OCI-LY7 (cell line): ENCODE results near the gene SEMA3F. TPM values are rescaled to one million over a fixed set of nuclear protein-coding genes. Genes with fewer than 3 reads are reported as not detected.

ENCODE experiments used
- BruUV-seq: library from RNA; stranded (reverse); fragments of 400-500 nt; replicated peaks from 2 replicates; lab custom pipeline; 2021; lab: Mats Ljungman, UMichigan
- CTCF ChIA-PET: fragments of 300-600 bp; sonication (Branson Sonifier 250); formaldehyde crosslinking; loops from one replicate; lab custom pipeline; 2022; ENCODE audit warnings: antibody characterized with exemption; ENCODE audit not compliant: unreplicated experiment; lab: Charles Lee
- POLR2A ChIA-PET: fragments of 300-600 bp; sonication (Branson Sonifier 250); formaldehyde crosslinking; loops from one replicate; lab custom pipeline; 2022; ENCODE audit warnings: antibody characterized with exemption; lab: Charles Lee
- DNase-seq: peaks from one replicate; pipeline ENCODE4 v3.0.0-alpha.2; 2015; ENCODE audit warnings: low spot score
- H2AFZ ChIP-seq: fragments of 200-600 bp; sonication (generic), shearing (Covaris generic); 2 replicates; pipeline ENCODE4 v1.6.1; 2014; ENCODE audit warnings: mild to moderate bottlenecking, antibody characterized with exemption, low read length, moderate library complexity
- H3K27ac ChIP-seq: fragments of 200-600 bp; sonication (generic); 2 replicates; pipeline ENCODE4 v1.5.1; 2014; ENCODE audit warnings: mixed run types, low read depth, mild to moderate bottlenecking, moderate library complexity, low read length, inconsistent platforms; ENCODE audit not compliant: poor library complexity, severe bottlenecking
- H3K36me3 ChIP-seq: fragments of 200-600 bp; sonication (generic); 2 replicates; pipeline ENCODE4 v1.6.1; 2014; ENCODE audit warnings: mild to moderate bottlenecking, antibody characterized with exemption, low read length, moderate library complexity, mixed read lengths; ENCODE audit not compliant: insufficient read depth
- H3K4me1 ChIP-seq: fragments of 200-600 bp; sonication (generic); 2 replicates; pipeline ENCODE4 v1.5.1; 2014; ENCODE audit warnings: mild to moderate bottlenecking, low read length; ENCODE audit not compliant: insufficient read depth, poor library complexity, severe bottlenecking
- H3K4me2 ChIP-seq: fragments of 200-600 bp; sonication (generic); 2 replicates; pipeline ENCODE4 v1.6.1; 2014; ENCODE audit warnings: mild to moderate bottlenecking, low read length
- H3K4me3 ChIP-seq: fragments of 200-600 bp; sonication (generic); 2 replicates; pipeline ENCODE4 v1.5.1; 2014; ENCODE audit warnings: mild to moderate bottlenecking, low read depth, low read length; ENCODE audit not compliant: poor library complexity, severe bottlenecking
- H3K79me2 ChIP-seq: fragments of 200-600 bp; sonication (generic); 2 replicates; pipeline ENCODE4 v1.6.1; 2016; ENCODE audit warnings: low read depth, mild to moderate bottlenecking, low read length, moderate library complexity, mixed read lengths; ENCODE audit not compliant: insufficient read depth
- H3K9me2 ChIP-seq: fragments of 200-600 bp; sonication (generic); 2 replicates; pipeline ENCODE4 v1.6.1; 2016; ENCODE audit warnings: mild to moderate bottlenecking, low read length, mixed read lengths; ENCODE audit not compliant: insufficient read depth
- H3K9me3 ChIP-seq: fragments of 200-600 bp; sonication (generic); 2 replicates; pipeline ENCODE4 v1.6.1; 2014; ENCODE audit warnings: mild to moderate bottlenecking, mixed run types, low read length, mixed read lengths
- H4K20me1 ChIP-seq: fragments of 200-600 bp; sonication (generic); 2 replicates; pipeline ENCODE4 v1.6.1; 2014; ENCODE audit warnings: mild to moderate bottlenecking, antibody characterized with exemption, low read length, moderate library complexity, mixed read lengths; ENCODE audit not compliant: insufficient read depth
- EZH2phosphoT487 ChIP-seq: fragments of 200-600 bp; sonication (generic); IDR thresholded peaks from 2 replicates; pipeline ENCODE4 v1.6.1; 2018; ENCODE audit warnings: low read depth, borderline replicate concordance, mild to moderate bottlenecking, mixed run types, antibody characterized with exemption, low read length, moderate library complexity, mixed read lengths
- intact Hi-C: fragments of 100-400 bp; cut with micrococcal nuclease; formaldehyde crosslinking; loops from one replicate; pipeline ENCODE4 v1.10.0; 2022; ENCODE audit not compliant: unreplicated experiment
- total RNA-seq, 2 experiments: library from RNA; depleted of rRNA in 1 of 2; stranded (reverse); fragments of >200 nt in 1 of 2; shearing (Covaris generic) in 1 of 2; gene quantifications; 2 replicates each; pipeline ENCODE4 v1.2.3, GENCODE V29; 2014 to 2022
- TF ChIP-seq, protein P1 (sequence below): fragments of 200-600 bp; sonication (generic); conservative IDR thresholded peaks from 2 replicates; pipeline ENCODE4 v1.5.1; 2014; ENCODE audit warnings: mild to moderate bottlenecking, antibody characterized with exemption, low read length, moderate library complexity, mixed read lengths

Gene SEMA3F
- total RNA-seq, 2 experiments from 2014 or later: 0.84 TPM; not detected in 1

DNA sequence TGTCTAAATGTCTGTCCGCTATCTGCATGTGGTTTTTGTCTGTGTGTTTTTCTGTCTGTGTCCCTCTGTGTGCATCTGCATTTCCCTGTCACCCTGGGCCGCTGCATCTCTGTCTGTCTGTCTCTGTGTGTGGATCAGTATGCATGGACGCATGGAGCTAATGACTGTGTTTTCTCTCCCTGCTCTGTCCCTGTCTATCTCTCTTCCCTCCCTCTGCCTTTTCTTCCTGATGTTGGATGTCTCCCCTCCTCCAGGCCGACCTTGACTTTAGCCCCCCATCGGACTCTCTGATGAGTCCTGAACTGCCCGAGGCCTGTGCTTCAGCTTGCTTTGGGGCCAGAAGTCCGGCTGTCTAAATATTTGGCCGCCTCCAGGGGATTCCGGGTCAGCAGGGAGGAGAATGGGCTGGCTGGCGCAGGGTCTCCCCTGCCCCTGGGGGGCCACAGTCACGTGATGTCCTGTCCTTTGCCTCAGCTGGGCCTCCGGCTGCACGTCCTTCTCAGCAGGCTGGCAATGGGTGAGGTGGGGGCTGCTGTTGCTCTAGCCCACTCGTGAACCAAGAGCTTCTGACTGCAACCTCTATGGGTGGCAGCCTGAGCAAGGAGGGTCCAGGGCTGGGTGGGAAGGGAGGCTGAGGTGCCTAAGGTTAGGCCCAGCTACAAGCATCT, 53.7 kb downstream of the SEMA3F start:
- H3K79me2 ChIP-seq: no peaks in the 10 kb centered on the region
- no peaks in the 10 kb centered on the region for H3K9me2 ChIP-seq
- CTCF ChIA-PET: no interaction called here
- H4K20me1 ChIP-seq: no peaks in the 10 kb centered on the region
- no peak overlapping the region for H2AFZ ChIP-seq
- H3K27ac ChIP-seq: no peak overlapping the region
- H3K4me1 ChIP-seq: no peaks in the 10 kb centered on the region
- BruUV-seq: no TSS peak
- POLR2A ChIA-PET: interaction anchor here (1.9 kb wide), 1 partner anchor 14 kb away, joined by 4 read pairs; no protein-coding TSS in a partner anchor
- TF ChIP-seq, protein P1, sequence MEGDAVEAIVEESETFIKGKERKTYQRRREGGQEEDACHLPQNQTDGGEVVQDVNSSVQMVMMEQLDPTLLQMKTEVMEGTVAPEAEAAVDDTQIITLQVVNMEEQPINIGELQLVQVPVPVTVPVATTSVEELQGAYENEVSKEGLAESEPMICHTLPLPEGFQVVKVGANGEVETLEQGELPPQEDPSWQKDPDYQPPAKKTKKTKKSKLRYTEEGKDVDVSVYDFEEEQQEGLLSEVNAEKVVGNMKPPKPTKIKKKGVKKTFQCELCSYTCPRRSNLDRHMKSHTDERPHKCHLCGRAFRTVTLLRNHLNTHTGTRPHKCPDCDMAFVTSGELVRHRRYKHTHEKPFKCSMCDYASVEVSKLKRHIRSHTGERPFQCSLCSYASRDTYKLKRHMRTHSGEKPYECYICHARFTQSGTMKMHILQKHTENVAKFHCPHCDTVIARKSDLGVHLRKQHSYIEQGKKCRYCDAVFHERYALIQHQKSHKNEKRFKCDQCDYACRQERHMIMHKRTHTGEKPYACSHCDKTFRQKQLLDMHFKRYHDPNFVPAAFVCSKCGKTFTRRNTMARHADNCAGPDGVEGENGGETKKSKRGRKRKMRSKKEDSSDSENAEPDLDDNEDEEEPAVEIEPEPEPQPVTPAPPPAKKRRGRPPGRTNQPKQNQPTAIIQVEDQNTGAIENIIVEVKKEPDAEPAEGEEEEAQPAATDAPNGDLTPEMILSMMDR: no peak
- no peak for TF ChIP-seq EZH2phosphoT487
- H3K4me2 ChIP-seq: no peak overlapping the region
- no peak for DNase-seq
- no peaks in the 10 kb centered on the region for H3K36me3 ChIP-seq
- H3K4me3 ChIP-seq: no peak overlapping the region
- H3K9me3 ChIP-seq: no peaks in the 10 kb centered on the region
- intact Hi-C loops: no loop called here

GRCh38 chr3:50210176-50210509, 55.0 kb downstream of the SEMA3F start:
- no peak for DNase-seq
- no peak overlapping the region for H2AFZ ChIP-seq
- no peak for TF ChIP-seq EZH2phosphoT487
- TF ChIP-seq, protein P1: no peak
- no peaks in the 10 kb centered on the region for H3K9me3 ChIP-seq
- ChIA-PET CTCF (interaction anchor here (2.5 kb wide), 1 partner anchor 15 kb away, joined by 11 read pairs; no protein-coding TSS in a partner anchor), POLR2A (interaction anchor here (0.5 to 1.9 kb wide), 4 partner anchors 11 to 782 kb away, joined by 3 to 4 read pairs (median 3); no protein-coding TSS in a partner anchor)
- BruUV-seq: no TSS peak
- H3K4me1 ChIP-seq: no peaks in the 10 kb centered on the region
- H3K27ac ChIP-seq: no peak overlapping the region
- H3K36me3 ChIP-seq: no peaks in the 10 kb centered on the region
- H3K4me3 ChIP-seq: no peak overlapping the region
- no peak overlapping the region for H3K4me2 ChIP-seq
- H3K9me2 ChIP-seq: no peaks in the 10 kb centered on the region
- intact Hi-C loops: no loop called here
- no peaks in the 10 kb centered on the region for H4K20me1 ChIP-seq
- H3K79me2 ChIP-seq: no peaks in the 10 kb centered on the region
